ENCODE data around the gene SREK1.
"Not testable (repeated sequence)": the region's sequence is repeated elsewhere in the genome, so short reads cannot be mapped to it uniquely, and the experiment has no call there.

Gene SREK1

GRCh38 chr5:66168226-66168625 lies 24.1 kb downstream of the SREK1 start:
- DNase-seq: no peak

GRCh38 chr5:66169534-66169933 lies 25.4 kb downstream of the SREK1 start:
- no peak for DNase-seq

- no peak for DNase-seq
Measured at GRCh38 chr5:66170195-66170919, 26.3 kb downstream of the SREK1 start.

GRCh38 chr5:66171349-66172344 lies 27.5 kb downstream of the SREK1 start:
- DNase-seq: peak; percentile 56

- peak; percentile 22 for DNase-seq
Measured at GRCh38 chr5:66174338-66174737, 30.2 kb downstream of the SREK1 start.

- no peak for DNase-seq
Measured at GRCh38 chr5:66178799-66179198, 34.7 kb downstream of the SREK1 start.

- no peak for DNase-seq
Measured at GRCh38 chr5:66179297-66180051, 35.4 kb downstream of the SREK1 start.

GRCh38 chr5:66180282-66181155 lies 36.4 kb downstream of the SREK1 start:
- no peak for DNase-seq

GRCh38 chr5:66186108-66186507 lies 42.0 kb downstream of the SREK1 start:
- DNase-seq: no peak

GRCh38 chr5:66193419-66193818 lies 49.3 kb downstream of the SREK1 start:
- DNase-seq: no peak

GRCh38 chr5:66197764-66198405 lies 53.8 kb downstream of the SREK1 start:
- DNase-seq: peak; percentile 20

GRCh38 chr5:66198837-66199236 lies 54.7 kb downstream of the SREK1 start:
- DNase-seq: no peak

GRCh38 chr5:66203531-66203930 lies 59.4 kb downstream of the SREK1 start:
- no peak for DNase-seq

GRCh38 chr5:66206465-66206864 lies 62.4 kb downstream of the SREK1 start:
- no peak for DNase-seq

- peak; percentile 51 for DNase-seq
Measured at GRCh38 chr5:66207800-66208561, 63.9 kb downstream of the SREK1 start.

- no peak for DNase-seq
Measured at GRCh38 chr5:66209350-66209749, 65.2 kb downstream of the SREK1 start.

GRCh38 chr5:66209794-66210193 lies 65.7 kb downstream of the SREK1 start:
- no peak for DNase-seq

GRCh38 chr5:66213533-66213932 lies 69.4 kb downstream of the SREK1 start:
- no peak for DNase-seq

- DNase-seq: no peak
Measured at GRCh38 chr5:66222455-66222854, 78.4 kb downstream of the SREK1 start.

- DNase-seq: not testable (repeated sequence)
Measured at GRCh38 chr5:66222896-66223295, 78.8 kb downstream of the SREK1 start.

GRCh38 chr5:66223637-66224036 lies 79.5 kb downstream of the SREK1 start:
- no peak for DNase-seq

All from fibroblast of skin of right biceps (primary cell).